Stimulated activated CD4-positive, alpha-beta T cell treated with anti-CD3 and anti-CD28 coated beads, Interleukin-1b, Interleukin-23, amount 100 ng/mL, for 4 hours (primary cell): Measurements from ENCODE around the gene SLC34A1.
"Not testable (repeated sequence)": the region's sequence is repeated elsewhere in the genome, so short reads cannot be mapped to it uniquely, and the experiment has no call there.

Experiments
- DNase-seq, 2 donors: peaks; one replicate each; pipeline ENCODE4 v3.0.0-alpha.2; 2020; ENCODE audit warnings: low read depth in 2 of 2

Gene SLC34A1

GRCh38 chr5:177355162-177355867, 28.9 kb upstream of the SLC34A1 start:
- no peak for DNase-seq

GRCh38 chr5:177355868-177356168, 28.4 kb upstream of the SLC34A1 start:
- no peak for DNase-seq

GRCh38 chr5:177356746-177357145, 27.5 kb upstream of the SLC34A1 start:
- no peak for DNase-seq

- no peak for DNase-seq
Observed at GRCh38 chr5:177357146-177357458, 27.1 kb upstream of the SLC34A1 start.

DNA sequence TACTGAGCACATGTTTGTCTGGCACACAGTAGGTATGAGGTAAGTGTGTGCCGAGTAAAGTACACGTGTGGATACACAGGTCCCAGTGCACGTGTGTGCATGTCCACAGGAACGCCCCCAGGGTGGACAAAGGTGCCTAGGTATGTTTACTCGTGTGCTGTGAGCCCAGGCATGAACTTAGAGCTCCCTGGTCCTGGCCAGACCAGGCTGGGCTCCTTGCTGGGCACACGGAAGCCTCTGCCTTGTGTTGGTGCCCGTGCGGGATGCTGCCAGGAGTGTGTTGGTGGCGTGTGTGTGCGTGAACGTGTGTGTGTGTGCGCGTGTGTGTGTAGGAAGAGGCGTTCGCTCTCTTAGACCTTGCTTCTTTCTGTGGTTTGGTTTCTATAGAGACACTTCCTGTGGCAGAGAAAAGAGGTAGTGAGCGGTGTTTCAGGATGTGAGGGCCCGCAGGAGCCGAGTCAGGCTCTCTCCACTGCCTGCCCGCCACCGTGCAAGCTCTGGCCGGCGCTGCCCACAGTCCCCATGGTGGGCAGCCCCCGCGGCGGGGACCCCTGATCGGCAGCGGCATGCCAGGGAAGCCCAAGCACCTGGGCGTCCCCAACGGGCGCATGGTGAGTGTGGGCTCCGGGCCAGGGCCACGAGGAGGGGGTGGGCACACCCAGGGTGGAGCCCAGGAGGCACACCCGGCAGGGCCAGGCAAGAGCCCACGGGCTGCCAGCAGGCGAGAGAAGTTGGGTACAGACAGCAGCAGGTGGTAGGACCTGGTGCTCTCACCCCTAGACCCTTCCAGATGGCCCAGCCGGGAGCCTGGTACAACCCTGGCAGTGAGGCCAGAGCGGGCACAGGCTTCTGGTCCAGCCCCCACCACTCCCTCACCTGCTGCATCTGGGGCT, 26.5 kb upstream of the SLC34A1 start, which contains the start of gene RGS14:
TSS of gene RGS14 (plus strand) at position 466 of the 893 bp plus-strand sequence. CDS start at position 567, 101 bp downstream.
- peak; percentile 40 to 51 for DNase-seq

DNA sequence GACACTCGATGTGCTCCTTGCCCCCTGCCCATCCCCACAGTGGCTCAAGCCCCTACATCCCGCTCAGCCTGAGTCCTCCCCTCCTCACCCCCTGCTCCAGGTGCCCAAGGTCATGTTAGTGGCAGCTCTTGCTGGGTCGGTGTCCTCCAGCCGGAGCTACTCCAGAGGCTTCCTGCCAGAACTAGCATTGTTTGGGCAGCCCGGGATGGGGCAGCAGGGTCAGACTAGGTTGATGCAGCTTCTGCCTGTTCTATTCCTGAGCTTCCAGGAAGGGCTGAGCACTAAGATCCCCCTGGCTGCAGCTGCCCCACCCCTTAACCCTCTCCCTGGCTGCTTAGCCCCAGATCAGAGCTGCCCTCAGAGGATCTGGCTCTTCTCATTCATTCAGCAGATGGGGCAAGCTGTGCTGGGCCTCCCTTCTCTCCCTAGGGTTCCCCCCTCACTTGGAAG, 25.8 kb upstream of the SLC34A1 start:
- no peak for DNase-seq

- DNase-seq = no peak
Observed at GRCh38 chr5:177359451-177359851, 24.8 kb upstream of the SLC34A1 start.

GRCh38 chr5:177359860-177360259, 24.4 kb upstream of the SLC34A1 start:
- no peak for DNase-seq

DNA sequence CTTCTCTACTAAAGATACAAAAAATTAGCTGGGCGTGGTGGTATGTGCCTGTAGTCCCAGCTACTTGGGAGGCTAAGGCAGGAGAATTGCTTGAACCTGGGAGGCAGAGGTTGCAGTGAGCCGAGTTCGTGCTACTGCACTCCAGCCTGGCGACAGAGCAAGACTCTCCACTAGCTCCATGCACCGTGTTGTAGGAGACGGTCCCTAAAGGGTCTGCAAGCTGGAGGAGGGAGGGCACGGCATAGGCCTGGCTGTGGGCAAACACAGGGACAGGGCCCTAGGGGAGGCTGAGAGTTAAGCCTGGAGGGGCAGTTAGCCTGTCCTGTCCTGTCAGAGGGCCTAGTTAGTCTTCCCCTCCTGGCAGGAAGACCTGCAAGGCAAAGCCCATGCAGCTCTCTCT, 23.5 kb upstream of the SLC34A1 start:
- DNase-seq = not testable (repeated sequence)

DNA sequence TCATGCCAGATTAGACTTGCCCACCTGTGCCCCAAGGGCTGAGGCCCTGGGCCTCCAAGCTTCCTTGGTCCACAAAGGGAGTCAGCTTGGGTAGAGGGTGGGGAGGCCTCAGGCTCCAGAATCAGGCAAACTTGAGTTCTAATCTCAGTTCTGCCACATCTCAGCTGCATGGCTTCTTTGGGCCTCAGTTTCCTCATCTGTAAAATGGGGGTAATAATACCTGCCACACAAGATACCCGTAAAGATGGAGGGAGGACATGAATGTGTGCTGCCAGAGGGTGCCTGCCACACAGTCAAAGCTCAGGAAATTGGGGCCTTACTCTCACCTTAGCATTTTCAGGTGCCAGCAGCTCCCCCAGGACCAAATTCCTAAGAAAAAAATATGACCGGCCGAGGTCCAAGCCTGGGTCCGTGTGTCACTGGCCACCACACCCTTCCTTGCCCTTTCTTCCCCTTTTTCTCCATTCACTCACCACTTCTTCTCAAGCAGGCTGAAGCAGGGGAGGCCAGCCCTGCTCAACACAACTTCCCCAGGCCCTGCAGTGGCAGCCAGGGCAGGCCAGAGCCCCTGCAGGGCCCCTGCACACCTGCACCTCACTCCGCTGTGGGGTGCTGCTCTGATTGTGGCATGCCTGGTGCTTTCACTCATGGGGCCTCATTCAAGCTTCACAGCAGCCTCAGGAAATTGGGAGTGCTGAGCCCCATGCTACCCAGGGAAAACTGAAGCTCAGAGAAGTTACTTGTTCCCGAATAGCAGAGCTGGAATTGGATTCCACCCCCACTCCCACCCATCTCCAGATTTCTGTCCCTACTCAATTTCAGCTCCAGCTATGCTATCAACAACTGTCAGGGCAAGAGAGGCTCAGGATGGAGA, 22.6 kb upstream of the SLC34A1 start:
- no peak for DNase-seq

DNA sequence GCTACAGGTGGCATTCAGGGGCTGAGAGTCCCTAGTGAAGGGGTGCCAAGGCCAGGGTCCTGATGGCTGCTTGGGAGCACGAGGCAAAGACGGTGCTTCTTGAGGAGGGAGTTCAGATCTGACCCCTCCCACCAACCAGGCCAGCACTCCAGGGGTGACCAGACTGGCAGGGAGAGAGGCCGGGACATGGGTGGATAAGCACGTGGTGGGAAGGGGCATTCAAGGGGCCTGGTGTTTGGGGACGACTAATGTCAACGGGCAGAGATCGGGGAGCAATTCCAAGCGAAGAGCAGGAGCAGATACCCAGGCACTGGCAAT, 22.0 kb upstream of the SLC34A1 start:
- DNase-seq = no peak

- peak; percentile 55 to 70 for DNase-seq
Observed at GRCh38 chr5:177362610-177363507, 21.4 kb upstream of the SLC34A1 start.

DNA sequence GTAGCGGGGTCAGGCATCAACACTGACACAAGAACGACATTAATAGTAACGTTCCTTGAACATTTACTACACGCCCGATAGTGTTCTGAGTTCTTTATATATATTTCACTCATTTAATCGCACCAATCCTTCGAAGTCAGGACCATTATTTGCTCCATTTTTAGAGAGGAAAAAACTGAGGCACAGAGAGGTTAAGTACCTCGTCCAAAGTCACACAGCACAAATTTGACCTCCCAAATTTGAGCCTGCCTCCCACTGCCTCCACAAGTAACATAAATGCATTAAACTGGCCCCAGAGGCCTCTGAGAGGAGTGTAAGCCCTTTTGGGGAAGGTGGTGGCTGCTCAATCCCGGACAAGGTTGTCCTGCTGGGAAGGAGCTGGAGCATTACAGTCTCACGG, 20.7 kb upstream of the SLC34A1 start:
- DNase-seq = no peak

DNA sequence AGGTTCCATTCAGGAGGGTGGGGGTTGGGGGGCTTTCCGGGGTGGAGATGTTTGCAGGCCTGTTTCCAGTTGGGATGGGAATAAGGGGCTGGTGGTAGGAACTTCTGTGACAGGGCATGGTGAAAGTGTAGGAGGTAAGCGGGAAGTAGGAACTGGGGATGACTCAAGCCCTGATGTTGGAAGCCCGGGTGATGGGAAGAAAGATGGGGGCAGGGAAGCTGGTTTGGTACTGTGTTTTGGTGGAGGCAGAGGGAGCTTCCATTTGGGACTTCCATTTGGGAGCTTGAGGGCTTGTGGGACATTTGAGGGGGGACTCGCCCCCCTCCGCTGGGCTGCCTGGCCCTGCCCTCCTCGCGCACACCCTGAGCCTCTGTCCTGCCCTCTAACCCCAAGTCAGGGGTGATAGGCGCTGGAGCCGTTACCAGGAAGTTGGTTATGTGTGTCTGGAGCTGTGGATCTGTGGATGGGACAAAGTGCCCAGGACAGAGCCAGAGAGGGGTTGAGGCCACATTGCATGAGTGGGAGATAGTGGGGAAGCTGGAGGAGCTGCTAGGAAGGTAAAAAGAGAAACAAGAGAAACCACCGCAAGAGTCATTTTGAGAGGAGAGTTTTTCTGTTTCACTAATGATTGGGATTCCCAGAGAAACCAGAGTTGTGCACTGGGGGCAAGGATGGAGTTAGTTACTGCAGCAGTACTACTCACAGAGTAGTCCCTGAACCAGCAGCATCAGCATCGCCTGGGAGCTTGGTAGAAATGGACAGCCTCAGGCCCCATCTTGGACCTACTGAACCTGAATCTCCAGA, 19.9 kb upstream of the SLC34A1 start:
- no peak for DNase-seq

GRCh38 chr5:177365845-177366527, 18.2 kb upstream of the SLC34A1 start:
- DNase-seq = no peak

GRCh38 chr5:177366528-177367322, 17.5 kb upstream of the SLC34A1 start:
- DNase-seq = no peak

- DNase-seq = no peak
Observed at GRCh38 chr5:177367323-177367848, 16.8 kb upstream of the SLC34A1 start.

- DNase-seq = no peak
Observed at GRCh38 chr5:177367981-177368868, 16.0 kb upstream of the SLC34A1 start.
